AG04450 (cell line): ENCODE data around the gene SPON1. TPM values are rescaled to one million over a fixed set of nuclear protein-coding genes. Genes with fewer than 3 reads are reported as not detected.

Experiments
- CTCF ChIA-PET: fragments of 300-600, 350-600 bp; formaldehyde crosslinking; extraction: SDS; loops from one replicate; lab custom pipeline; 2022; ENCODE audit warnings: antibody characterized with exemption, inconsistent platforms; lab: Charles Lee
- POLR2A ChIA-PET: fragments of 350-600 bp; formaldehyde crosslinking; extraction: SDS; loops from one replicate; lab custom pipeline; 2021; ENCODE audit warnings: antibody characterized with exemption, inconsistent platforms; lab: Yijun Ruan, JAX
- DNase-seq: peaks from one replicate; pipeline ENCODE4 v3.0.0-alpha.2; 2011; ENCODE audit warnings: low read depth, low spot score
- H3K27ac ChIP-seq: one replicate; pipeline ENCODE4 v1.5.1; 2012; ENCODE audit warnings: low read depth, low read length, control low read depth
- H3K27me3 ChIP-seq: one replicate; pipeline ENCODE4 v1.6.0; 2012; ENCODE audit warnings: low read length; ENCODE audit not compliant: control insufficient read depth, insufficient read depth
- H3K4me3 ChIP-seq: 2 replicates; pipeline ENCODE4 v1.5.1; 2011; ENCODE audit warnings: mild to moderate bottlenecking, low read depth, low read length, control low read depth
- H3K9me3 ChIP-seq: 2 replicates; pipeline ENCODE4 v1.5.1; 2012; ENCODE audit warnings: low read length; ENCODE audit not compliant: control insufficient read depth, insufficient read depth
- CTCF ChIP-seq: IDR thresholded peaks from 2 replicates; pipeline ENCODE4 v1.5.1; 2011; ENCODE audit warnings: low read depth, low read length, control low read depth, inconsistent platforms
- polyA plus RNA-seq: library from polyadenylated mRNA; depleted of rRNA; stranded (reverse); fragments of >200 nt; gene quantifications from 2 replicates; pipeline ENCODE4 v1.2.3, GENCODE V29; 2011

Gene SPON1
- polyA plus RNA-seq, 1 experiment = 0.53 TPM

- no peak for DNase-seq
- Histone ChIP-seq H3K27ac (no peak overlapping the region), H3K4me3 (no peak overlapping the region), H3K9me3 (no peaks in the 10 kb centered on the region), H3K27me3 (no peaks in the 10 kb centered on the region)
- ChIA-PET POLR2A (no interaction called here), CTCF (no interaction called here)
- no peak for TF ChIP-seq CTCF
These were observed 240.8 kb downstream of the SPON1 start for GRCh38 chr11:14203321-14203720.

- DNase-seq = no peak
- Histone ChIP-seq H3K4me3 (no peak overlapping the region), H3K27ac (no peak overlapping the region), H3K27me3 (peaks cover 2% of the 10 kb centered on the region), H3K9me3 (no peaks in the 10 kb centered on the region)
- POLR2A ChIA-PET = no interaction called here
- TF ChIP-seq CTCF = no peak
- CTCF ChIA-PET = no interaction called here
These were observed 250.5 kb downstream of the SPON1 start for GRCh38 chr11:14212986-14213385.

- H3K9me3 ChIP-seq = no peaks in the 10 kb centered on the region
- POLR2A ChIA-PET = no interaction called here
- CTCF ChIA-PET = no interaction called here
- DNase-seq = no peak
- H3K4me3 ChIP-seq = no peak overlapping the region
- H3K27me3 ChIP-seq = peaks cover 2% of the 10 kb centered on the region
- H3K27ac ChIP-seq = no peak overlapping the region
- no peak for TF ChIP-seq CTCF
These were observed 256.2 kb downstream of the SPON1 start for GRCh38 chr11:14218728-14219127.

- no peak overlapping the region for H3K27ac ChIP-seq
- H3K27me3 ChIP-seq = peaks cover 11% of the 10 kb centered on the region
- no peak for DNase-seq
- no peaks in the 10 kb centered on the region; the same call in 1 of the 2 replicates for H3K9me3 ChIP-seq
- POLR2A ChIA-PET = no interaction called here
- H3K4me3 ChIP-seq = no peak overlapping the region
- no peak for TF ChIP-seq CTCF
- CTCF ChIA-PET = interaction anchor here (0.6 kb wide), 1 partner anchor 308 kb away, joined by 3 read pairs; no protein-coding TSS in a partner anchor
These were observed 261.2 kb downstream of the SPON1 start for GRCh38 chr11:14223636-14224288.

GRCh38 chr11:14224395-14224794 lies 261.9 kb downstream of the SPON1 start:
- Histone ChIP-seq H3K27ac (no peak overlapping the region), H3K27me3 (peaks cover 13% of the 10 kb centered on the region), H3K4me3 (no peak overlapping the region), H3K9me3 (no peaks in the 10 kb centered on the region; the same call in 1 of the 2 replicates)
- ChIA-PET POLR2A (no interaction called here), CTCF (interaction anchor here (0.6 kb wide), 1 partner anchor 308 kb away, joined by 3 read pairs; no protein-coding TSS in a partner anchor)
- no peak for TF ChIP-seq CTCF
- DNase-seq = no peak
